GM21737 (cell line): ENCODE data around the gene EPHB2.

ENCODE experiments used
- ATAC-seq: cut with Tn5 transposase; IDR thresholded peaks from one replicate; pipeline ENCODE4 v1.9.1; 2021; ENCODE audit warnings: mild to moderate bottlenecking, moderate library complexity; ENCODE audit not compliant: unreplicated experiment

Gene EPHB2

GRCh38 chr1:22876359-22877111 is 165.9 kb downstream of the EPHB2 start:
- ATAC-seq: no peak

- ATAC-seq: no peak
Measured at GRCh38 chr1:22877112-22877915, 166.7 kb downstream of the EPHB2 start.

GRCh38 chr1:22877980-22878379 is 167.3 kb downstream of the EPHB2 start:
- ATAC-seq: no peak

- ATAC-seq: no peak
Measured at GRCh38 chr1:22878626-22879025, 168.0 kb downstream of the EPHB2 start.

GRCh38 chr1:22879445-22879844 is 168.8 kb downstream of the EPHB2 start:
- ATAC-seq: no peak

GRCh38 chr1:22880174-22880601 is 169.5 kb downstream of the EPHB2 start:
- no peak for ATAC-seq

- ATAC-seq: no peak
Measured at GRCh38 chr1:22883406-22883805, 172.8 kb downstream of the EPHB2 start.

- ATAC-seq: no peak
Measured at GRCh38 chr1:22884806-22885530, 174.3 kb downstream of the EPHB2 start.

GRCh38 chr1:22886211-22886610 is 175.6 kb downstream of the EPHB2 start:
- ATAC-seq: no peak

GRCh38 chr1:22887491-22887890 is 176.9 kb downstream of the EPHB2 start:
- ATAC-seq: no peak

- no peak for ATAC-seq
Measured at GRCh38 chr1:22888320-22889075, 177.9 kb downstream of the EPHB2 start.

- ATAC-seq: no peak
Measured at GRCh38 chr1:22889213-22889827, 178.7 kb downstream of the EPHB2 start.

- no peak for ATAC-seq
Measured at GRCh38 chr1:22892789-22893188, 182.2 kb downstream of the EPHB2 start.

GRCh38 chr1:22893292-22893691 is 182.7 kb downstream of the EPHB2 start:
- no peak for ATAC-seq

- no peak for ATAC-seq
Measured at GRCh38 chr1:22895357-22895756, 184.7 kb downstream of the EPHB2 start.

GRCh38 chr1:22896184-22896583 is 185.5 kb downstream of the EPHB2 start:
- no peak for ATAC-seq

- ATAC-seq: no peak
Measured at GRCh38 chr1:22900451-22900850, 189.8 kb downstream of the EPHB2 start.

- no peak for ATAC-seq
Measured at GRCh38 chr1:22903113-22903512, 192.5 kb downstream of the EPHB2 start.

- ATAC-seq: no peak
Measured at GRCh38 chr1:22906968-22907367, 196.3 kb downstream of the EPHB2 start.

GRCh38 chr1:22907528-22907927 is 196.9 kb downstream of the EPHB2 start:
- no peak for ATAC-seq
